GM19035 (cell line): Measurements from ENCODE around the gene MPIG6B.

ENCODE experiments used
- ATAC-seq: cut with Tn5 transposase; IDR thresholded peaks from one replicate; pipeline ENCODE4 v1.9.1; 2021; ENCODE audit not compliant: unreplicated experiment

MPIG6B gene

GRCh38 chr6:31765559-31765909 is 42.4 kb downstream of the MPIG6B start:
- ATAC-seq, result no peak

GRCh38 chr6:31765910-31766794 is 43.0 kb downstream of the MPIG6B start:
- no peak for ATAC-seq

- ATAC-seq, result no peak
These were observed 44.0 kb downstream of the MPIG6B start for GRCh38 chr6:31767096-31767645.

GRCh38 chr6:31768363-31769257 is 45.4 kb downstream of the MPIG6B start:
- no peak for ATAC-seq

GRCh38 chr6:31769684-31770371 is 46.7 kb downstream of the MPIG6B start:
- no peak for ATAC-seq

- ATAC-seq, result no peak
These were observed 47.7 kb downstream of the MPIG6B start for GRCh38 chr6:31770860-31771259.

- no peak for ATAC-seq
These were observed 48.8 kb downstream of the MPIG6B start for GRCh38 chr6:31771992-31772358.

GRCh38 chr6:31775184-31775583 is 52.0 kb downstream of the MPIG6B start:
- ATAC-seq, result no peak

GRCh38 chr6:31775633-31776484 is 52.7 kb downstream of the MPIG6B start:
- ATAC-seq, result no peak
